SU-DHL-6 (cell line): ENCODE data around the gene ZSWIM4.
"Not testable (repeated sequence)": the region's sequence is repeated elsewhere in the genome, so short reads cannot be mapped to it uniquely, and the experiment has no call there.

ENCODE experiments used
- H2AFZ ChIP-seq: fragments of 200-600 bp; sonication (generic); 2 replicates; pipeline ENCODE4 v1.6.1; 2014; ENCODE audit warnings: low read depth, mild to moderate bottlenecking, moderate library complexity, mixed read lengths, antibody characterized with exemption, low read length; ENCODE audit not compliant: severe bottlenecking
- H3F3A ChIP-seq: fragments of 200-600 bp; shearing (Covaris generic); 2 replicates; pipeline ENCODE4 v1.6.0; 2016; ENCODE audit warnings: antibody characterized with exemption, mild to moderate bottlenecking; ENCODE audit not compliant: insufficient read depth
- H3K27ac ChIP-seq: fragments of 200-600 bp; sonication (generic); 2 replicates; pipeline ENCODE4 v1.5.1; 2016; ENCODE audit warnings: low read depth, mild to moderate bottlenecking, low read length, moderate library complexity, mixed read lengths
- H3K27me3 ChIP-seq: fragments of 200-600 bp; sonication (generic), shearing (Covaris generic); 2 replicates; pipeline ENCODE4 v1.6.0; 2014; ENCODE audit warnings: mild to moderate bottlenecking, low read length
- H3K36me3 ChIP-seq: fragments of 200-600 bp; sonication (generic); 2 replicates; pipeline ENCODE4 v1.6.1; 2014; ENCODE audit warnings: mild to moderate bottlenecking, low read length, mixed read lengths
- H3K4me2 ChIP-seq: fragments of 300-600, 200-600 bp; shearing (Covaris generic), sonication (generic); 2 replicates; pipeline ENCODE4 v1.6.0; 2014; ENCODE audit warnings: low read length, low read depth, mild to moderate bottlenecking; ENCODE audit not compliant: poor library complexity, severe bottlenecking
- H3K4me3 ChIP-seq: fragments of 200-600 bp; sonication (generic); 2 replicates; pipeline ENCODE4 v1.5.1; 2014; ENCODE audit warnings: antibody characterized with exemption, low read length, mild to moderate bottlenecking, mixed read lengths; ENCODE audit not compliant: insufficient read depth, poor library complexity, severe bottlenecking
- H3K79me2 ChIP-seq: fragments of 200-600 bp; sonication (generic); 2 replicates; pipeline ENCODE4 v1.6.1; 2014; ENCODE audit warnings: mild to moderate bottlenecking, low read length, moderate library complexity; ENCODE audit not compliant: insufficient read depth
- H3K9ac ChIP-seq: fragments of 200-600 bp; sonication (generic); 2 replicates; pipeline ENCODE4 v1.7.0; 2014; ENCODE audit warnings: mild to moderate bottlenecking, low read length
- H3K9me2 ChIP-seq: fragments of 200-600 bp; sonication (generic); replicated peaks from 2 replicates; pipeline ENCODE4 v1.6.1; 2014; ENCODE audit warnings: low read length; ENCODE audit not compliant: insufficient read depth
- H3K9me3 ChIP-seq: fragments of 200-600 bp; sonication (generic); 2 replicates; pipeline ENCODE4 v1.6.1; 2014; ENCODE audit warnings: low read length, mixed read lengths; ENCODE audit not compliant: insufficient read depth
- H4K20me1 ChIP-seq: fragments of 200-600 bp; sonication (generic); 2 replicates; pipeline ENCODE4 v1.6.1; 2014; ENCODE audit warnings: low read depth, mild to moderate bottlenecking, antibody characterized with exemption, low read length, moderate library complexity, mixed read lengths
- CTCF ChIP-seq: fragments of 200-600 bp; sonication (generic); IDR thresholded peaks from one replicate; pipeline ENCODE4 v1.5.1; 2017; ENCODE audit warnings: antibody characterized with exemption, mild to moderate bottlenecking, low read length, moderate library complexity; ENCODE audit not compliant: insufficient read depth, poor library complexity, severe bottlenecking
- EZH2phosphoT487 ChIP-seq: fragments of 200-600 bp; sonication (generic), shearing (Covaris generic); conservative IDR thresholded peaks from 2 replicates; pipeline ENCODE4 v1.6.1; 2018; ENCODE audit warnings: mild to moderate bottlenecking, antibody characterized with exemption, low read length, moderate library complexity, mixed read lengths

Gene ZSWIM4

GRCh38 chr19:13852171-13852707 lies 57.0 kb downstream of the ZSWIM4 start:
- H3K9me3 ChIP-seq, H3K4me2 ChIP-seq: not testable (repeated sequence)

GRCh38 chr19:13856497-13856896 lies 61.3 kb downstream of the ZSWIM4 start:
- no peaks in the 10 kb centered on the region for H3F3A ChIP-seq
- H3K27ac ChIP-seq, result no peak overlapping the region
- no peaks in the 10 kb centered on the region for H4K20me1 ChIP-seq
- no peak overlapping the region for H3K9ac ChIP-seq
- no peak overlapping the region for H2AFZ ChIP-seq
- H3K79me2 ChIP-seq, result no peaks in the 10 kb centered on the region
- H3K4me2 ChIP-seq, result no peak overlapping the region
- no peaks in the 10 kb centered on the region for H3K36me3 ChIP-seq
- H3K9me2 ChIP-seq, result no peaks in the 10 kb centered on the region
- H3K4me3 ChIP-seq, result no peak overlapping the region
- no peaks in the 10 kb centered on the region for H3K27me3 ChIP-seq
- H3K9me3 ChIP-seq, result no peaks in the 10 kb centered on the region
- TF ChIP-seq EZH2phosphoT487, result no peak
- no peak for TF ChIP-seq CTCF

More at GRCh38 chr19:13852171-13852707, 57.0 kb downstream of the ZSWIM4 start:
- H2AFZ ChIP-seq, H3K27me3 ChIP-seq, H4K20me1 ChIP-seq, H3K27ac ChIP-seq, H3K9ac ChIP-seq, H3K36me3 ChIP-seq, H3K4me3 ChIP-seq, H3K79me2 ChIP-seq, H3K9me2 ChIP-seq, H3F3A ChIP-seq: not testable (repeated sequence)

- Histone ChIP-seq H3K4me3 (no peak overlapping the region), H3K9ac (no peak overlapping the region), H3K27ac (no peak overlapping the region), H3K27me3 (no peaks in the 10 kb centered on the region), H3K4me2 (no peak overlapping the region), H3K9me2 (no peaks in the 10 kb centered on the region), H3K36me3 (no peaks in the 10 kb centered on the region), H2AFZ (no peak overlapping the region), H3K9me3 (no peaks in the 10 kb centered on the region), H3K79me2 (no peaks in the 10 kb centered on the region), H3F3A (no peaks in the 10 kb centered on the region), H4K20me1 (no peaks in the 10 kb centered on the region)
- TF ChIP-seq CTCF (no peak), EZH2phosphoT487 (no peak)
Observed at GRCh38 chr19:13859361-13859880, 64.2 kb downstream of the ZSWIM4 start.

- TF ChIP-seq EZH2phosphoT487 (no peak), CTCF (no peak)
- Histone ChIP-seq H3K79me2 (no peaks in the 10 kb centered on the region), H3K9me3 (no peaks in the 10 kb centered on the region), H2AFZ (no peak overlapping the region), H4K20me1 (no peaks in the 10 kb centered on the region), H3K4me3 (no peak overlapping the region), H3K27ac (no peak overlapping the region), H3K9me2 (no peaks in the 10 kb centered on the region), H3K4me2 (no peak overlapping the region), H3K27me3 (no peaks in the 10 kb centered on the region), H3K9ac (no peak overlapping the region), H3F3A (no peaks in the 10 kb centered on the region), H3K36me3 (no peaks in the 10 kb centered on the region)
Observed at GRCh38 chr19:13860679-13861391, 65.6 kb downstream of the ZSWIM4 start.
